ENCODE measurements around the gene SMG5. TPM values are rescaled to one million over a fixed set of nuclear protein-coding genes. Genes with fewer than 3 reads are reported as not detected.

SMG5 gene
- total RNA-seq, 6 experiments from 2014 or later = 46.8 to 56.5 (median 50.6) TPM

DNA sequence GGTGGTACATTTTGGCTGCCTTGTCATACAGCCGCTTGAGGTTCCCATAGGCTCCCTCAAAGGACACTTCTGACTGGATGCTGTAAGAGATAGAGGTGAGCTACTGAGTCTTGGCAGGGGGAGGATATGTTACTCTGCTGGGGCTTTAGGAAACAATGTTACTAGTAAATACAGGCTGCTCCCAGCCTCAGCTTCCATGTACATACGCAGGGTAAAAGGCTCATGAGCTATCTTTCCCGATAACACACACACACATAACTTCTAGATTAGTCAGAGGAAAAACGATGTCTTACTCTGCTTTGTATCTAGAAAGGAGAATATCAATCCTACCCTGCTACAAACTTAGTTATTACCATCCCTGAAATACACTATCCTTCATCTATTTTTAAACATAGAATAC is 14.3 kb downstream of the SMG5 start:
- DNase-seq = no peak
- Mint-ChIP-seq H3K4me3 (no peak overlapping the region), H3K36me3 (ENCODE audit: low read depth) (peaks cover 66% of the 10 kb centered on the region), H3K27ac (no peak overlapping the region), H3K9me3 (no peaks in the 10 kb centered on the region), H3K27me3 (ENCODE audit: insufficient read depth) (peaks cover 1% of the 10 kb centered on the region; the same call in 1 of the 2 replicates), H3K4me1 (ENCODE audit: low read depth) (peaks cover 28% of the 10 kb centered on the region)
- TF ChIP-seq, protein P1, sequence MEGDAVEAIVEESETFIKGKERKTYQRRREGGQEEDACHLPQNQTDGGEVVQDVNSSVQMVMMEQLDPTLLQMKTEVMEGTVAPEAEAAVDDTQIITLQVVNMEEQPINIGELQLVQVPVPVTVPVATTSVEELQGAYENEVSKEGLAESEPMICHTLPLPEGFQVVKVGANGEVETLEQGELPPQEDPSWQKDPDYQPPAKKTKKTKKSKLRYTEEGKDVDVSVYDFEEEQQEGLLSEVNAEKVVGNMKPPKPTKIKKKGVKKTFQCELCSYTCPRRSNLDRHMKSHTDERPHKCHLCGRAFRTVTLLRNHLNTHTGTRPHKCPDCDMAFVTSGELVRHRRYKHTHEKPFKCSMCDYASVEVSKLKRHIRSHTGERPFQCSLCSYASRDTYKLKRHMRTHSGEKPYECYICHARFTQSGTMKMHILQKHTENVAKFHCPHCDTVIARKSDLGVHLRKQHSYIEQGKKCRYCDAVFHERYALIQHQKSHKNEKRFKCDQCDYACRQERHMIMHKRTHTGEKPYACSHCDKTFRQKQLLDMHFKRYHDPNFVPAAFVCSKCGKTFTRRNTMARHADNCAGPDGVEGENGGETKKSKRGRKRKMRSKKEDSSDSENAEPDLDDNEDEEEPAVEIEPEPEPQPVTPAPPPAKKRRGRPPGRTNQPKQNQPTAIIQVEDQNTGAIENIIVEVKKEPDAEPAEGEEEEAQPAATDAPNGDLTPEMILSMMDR (IDR thresholded peaks at IDR 0.05) = no peak

DNA sequence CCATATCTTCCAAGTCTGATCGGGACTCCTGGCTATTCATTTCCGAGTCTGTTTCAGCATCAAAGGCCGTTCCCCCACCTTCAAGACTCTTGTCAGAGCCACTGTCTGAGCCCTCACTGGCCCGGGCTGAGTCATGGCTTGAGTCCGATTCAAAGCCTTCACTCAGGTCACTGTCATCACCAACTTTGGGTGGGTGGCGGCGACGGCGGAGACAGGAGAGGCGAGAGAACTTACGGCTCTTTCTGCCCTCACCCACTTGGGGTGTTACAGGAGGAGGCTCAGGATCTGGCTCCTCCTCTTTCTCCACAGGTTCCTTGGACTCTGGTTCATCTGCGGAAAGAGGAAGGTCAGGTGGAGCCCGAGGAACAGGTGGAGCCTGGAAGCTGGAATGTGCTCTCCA is 16.6 kb downstream of the SMG5 start:
- no peak overlapping the region for H3K27ac Mint-ChIP-seq
- H3K4me1 Mint-ChIP-seq (ENCODE audit: low read depth) = peaks cover 41% of the 10 kb centered on the region

DNA sequence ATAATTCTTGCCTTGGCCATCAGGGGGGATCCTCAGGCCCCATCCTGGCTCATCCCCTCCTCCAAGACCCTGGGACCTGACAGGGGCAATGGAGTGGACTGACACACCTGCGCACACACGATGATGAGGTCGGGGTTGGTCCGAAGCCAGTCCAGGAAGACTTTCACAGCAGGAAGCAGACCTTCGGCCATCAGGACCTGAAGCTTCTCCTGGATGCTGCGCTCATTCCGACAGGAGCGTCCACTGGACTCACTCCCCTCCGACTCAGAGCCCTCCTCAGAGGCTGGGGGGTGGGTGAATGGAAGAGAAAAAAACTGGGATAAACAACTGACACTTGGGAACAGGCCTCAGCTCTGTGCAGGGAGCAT is 19.4 kb downstream of the SMG5 start:
- TF ChIP-seq, protein P1 (IDR thresholded peaks at IDR 0.05) = no peak; the same call in 1 of the 2 replicates
- Mint-ChIP-seq H3K4me3 (peak overlapping the region; percentile 61; the same call in 1 of the 2 replicates), H3K27ac (peak overlapping the region; percentile 86), H3K27me3 (ENCODE audit: insufficient read depth) (peaks cover 2% of the 10 kb centered on the region; the same call in 1 of the 2 replicates), H3K9me3 (no peaks in the 10 kb centered on the region), H3K36me3 (ENCODE audit: low read depth) (peaks cover 69% of the 10 kb centered on the region), H3K4me1 (ENCODE audit: low read depth) (peaks cover 37% of the 10 kb centered on the region)
- DNase-seq = no peak

More for the DNA sequence above, 16.6 kb downstream of the SMG5 start:
- no peak overlapping the region for H3K4me3 Mint-ChIP-seq
- peaks cover 61% of the 10 kb centered on the region for H3K36me3 Mint-ChIP-seq (ENCODE audit: low read depth)
- DNase-seq = no peak
- no peaks in the 10 kb centered on the region for H3K9me3 Mint-ChIP-seq
- TF ChIP-seq, protein P1 (IDR thresholded peaks at IDR 0.05) = no peak
- H3K27me3 Mint-ChIP-seq (ENCODE audit: insufficient read depth) = no peaks in the 10 kb centered on the region; the same call in 1 of the 2 replicates

DNA sequence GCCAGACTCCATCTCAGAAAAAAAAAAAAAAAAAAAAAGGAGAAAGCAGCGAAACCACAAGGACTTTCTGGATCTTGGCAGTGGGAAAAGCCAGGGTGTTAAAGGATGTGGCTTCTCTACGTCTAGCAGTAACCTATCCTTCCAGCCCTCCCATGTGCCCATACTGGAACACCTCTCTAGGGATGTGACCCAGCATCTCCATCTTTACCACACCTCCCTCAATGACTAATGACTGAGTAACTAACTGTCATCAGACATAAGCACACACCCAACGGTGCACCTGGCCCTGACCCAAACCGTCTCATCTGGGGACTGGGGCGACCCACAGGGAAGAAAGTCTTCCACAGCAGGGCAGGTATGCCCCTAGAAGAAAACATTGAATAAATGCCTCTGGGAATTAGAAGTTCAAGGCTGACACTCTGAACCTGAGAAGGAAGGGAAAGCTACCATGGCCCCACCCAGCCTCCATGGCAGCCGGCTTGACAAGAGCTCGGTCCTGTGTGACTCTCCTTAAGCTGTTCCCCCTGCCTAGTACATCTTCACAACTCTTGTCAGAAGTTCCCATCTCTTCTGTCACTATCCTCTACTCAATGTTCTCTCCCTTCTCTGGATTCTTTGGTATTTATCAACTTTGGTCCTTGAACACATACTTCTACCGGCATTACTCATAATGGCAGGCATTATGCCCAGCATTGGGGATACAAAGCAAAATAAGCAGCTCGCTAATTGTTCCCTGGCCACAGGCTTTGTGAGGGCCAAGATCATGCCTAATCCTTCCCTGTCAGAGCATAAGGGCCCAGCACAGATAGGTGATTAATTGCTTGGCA is 20.0 kb downstream of the SMG5 start:
- H3K36me3 Mint-ChIP-seq (ENCODE audit: low read depth) = peaks cover 69% of the 10 kb centered on the region
- no peaks in the 10 kb centered on the region for H3K9me3 Mint-ChIP-seq
- TF ChIP-seq, protein P1 (IDR thresholded peaks at IDR 0.05) = no peak
- H3K4me1 Mint-ChIP-seq (ENCODE audit: low read depth) = peaks cover 34% of the 10 kb centered on the region
- H3K27ac Mint-ChIP-seq = peak overlapping the region; percentile 86
- H3K27me3 Mint-ChIP-seq (ENCODE audit: insufficient read depth) = peaks cover 2% of the 10 kb centered on the region; the same call in 1 of the 2 replicates
- peak overlapping the region; percentile 61 for H3K4me3 Mint-ChIP-seq
- peak; percentile 89 for DNase-seq

DNA sequence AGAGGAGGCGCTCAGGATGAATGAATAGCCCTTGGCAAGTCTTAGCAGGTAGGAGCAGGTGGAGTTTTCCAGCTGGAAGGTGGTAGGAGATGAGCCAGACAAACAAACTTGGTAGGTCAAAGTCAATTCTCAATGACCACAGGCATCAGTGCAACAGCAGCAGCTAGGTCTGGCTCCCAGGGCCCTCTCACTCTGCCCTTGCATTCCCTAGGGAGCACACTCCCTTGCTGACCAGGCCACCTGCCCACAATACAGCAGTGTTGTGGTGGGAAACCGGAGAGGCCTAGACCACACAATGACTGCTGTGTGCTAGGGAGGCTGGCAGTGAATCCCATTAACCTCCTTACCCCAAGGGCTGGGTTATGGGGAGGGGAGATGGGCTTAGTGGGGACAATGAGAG is 21.7 kb downstream of the SMG5 start:
- Mint-ChIP-seq H3K27ac (peak overlapping the region; percentile 81), H3K4me3 (no peak overlapping the region), H3K36me3 (ENCODE audit: low read depth) (peaks cover 67% of the 10 kb centered on the region), H3K27me3 (ENCODE audit: insufficient read depth) (peaks cover 2% of the 10 kb centered on the region), H3K4me1 (ENCODE audit: low read depth) (peaks cover 40% of the 10 kb centered on the region), H3K9me3 (no peaks in the 10 kb centered on the region)
- DNase-seq = no peak
- TF ChIP-seq, protein P1 (IDR thresholded peaks at IDR 0.05) = no peak

Data from HFFc6 (cell line).